Osteocyte (in vitro differentiated cells): ENCODE measurements around the gene TICAM2. TPM values are rescaled to one million over a fixed set of nuclear protein-coding genes. Genes with fewer than 3 reads are reported as not detected.
A peak's percentile ranks its signal among the peaks of the same experiment; 100 is the strongest.

Experiments used
- DNase-seq: peaks from one replicate; pipeline ENCODE4 v3.0.0; 2021; ENCODE audit warnings: mixed read lengths; ENCODE audit not compliant: unreplicated experiment; ENCODE audit errors: extremely low spot score
- H3K27ac Mint-ChIP-seq: one replicate; pipeline ENCODE4 v1.8.0; 2021; ENCODE audit warnings: mild to moderate bottlenecking, mixed read lengths; ENCODE audit not compliant: unreplicated experiment
- H3K27me3 Mint-ChIP-seq: one replicate; pipeline ENCODE4 v1.8.0; 2021; ENCODE audit warnings: mixed read lengths; ENCODE audit not compliant: unreplicated experiment
- H3K36me3 Mint-ChIP-seq: one replicate; pipeline ENCODE4 v1.8.0; 2021; ENCODE audit warnings: mixed read lengths; ENCODE audit not compliant: unreplicated experiment
- H3K4me1 Mint-ChIP-seq: one replicate; pipeline ENCODE4 v1.8.0; 2021; ENCODE audit warnings: mixed read lengths; ENCODE audit not compliant: unreplicated experiment
- H3K4me3 Mint-ChIP-seq: one replicate; pipeline ENCODE4 v1.8.0; 2021; ENCODE audit warnings: mild to moderate bottlenecking, moderate library complexity, mixed read lengths; ENCODE audit not compliant: unreplicated experiment
- H3K9me3 Mint-ChIP-seq: one replicate; pipeline ENCODE4 v1.8.0; 2021; ENCODE audit warnings: mixed read lengths; ENCODE audit not compliant: unreplicated experiment
- total RNA-seq: library from RNA; stranded (reverse); gene quantifications from 2 replicates; pipeline ENCODE4 v1.2.1, GENCODE V29; 2021
- TF ChIP-seq, protein P1 (sequence below): fragments of 200-600 bp; sonication (generic); IDR thresholded peaks from 2 replicates; pipeline ENCODE4 v1.5.0; 2021; ENCODE audit warnings: antibody characterized with exemption, mild to moderate bottlenecking, moderate library complexity

Gene TICAM2
- total RNA-seq, 1 donor from 2014 or later, result 2.8 TPM

DNA sequence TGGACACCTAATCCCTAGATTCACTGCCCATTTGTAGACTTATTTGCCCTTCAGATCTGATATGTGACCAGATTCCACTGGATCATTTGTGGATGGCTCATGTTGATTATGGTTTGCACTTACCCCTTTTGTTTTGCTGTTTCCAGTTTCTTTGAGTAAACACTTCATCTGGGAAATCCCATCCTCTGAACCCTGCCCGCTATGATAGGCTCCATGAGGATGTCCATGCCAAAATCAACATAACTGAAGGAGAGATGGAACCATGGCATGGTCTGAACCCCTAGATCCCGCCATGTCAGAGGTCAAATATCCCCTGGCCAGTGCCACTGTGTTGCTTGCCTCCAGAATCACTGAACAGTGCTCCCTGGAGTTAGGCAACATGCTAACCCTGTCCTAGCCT, 46.0 kb downstream of the TICAM2 start:
- H3K36me3 Mint-ChIP-seq, result no peaks in the 10 kb centered on the region
- no peak overlapping the region for H3K4me3 Mint-ChIP-seq
- H3K9me3 Mint-ChIP-seq, result no peaks in the 10 kb centered on the region
- peaks cover 17% of the 10 kb centered on the region for H3K4me1 Mint-ChIP-seq
- no peaks in the 10 kb centered on the region for H3K27me3 Mint-ChIP-seq
- TF ChIP-seq, protein P1, sequence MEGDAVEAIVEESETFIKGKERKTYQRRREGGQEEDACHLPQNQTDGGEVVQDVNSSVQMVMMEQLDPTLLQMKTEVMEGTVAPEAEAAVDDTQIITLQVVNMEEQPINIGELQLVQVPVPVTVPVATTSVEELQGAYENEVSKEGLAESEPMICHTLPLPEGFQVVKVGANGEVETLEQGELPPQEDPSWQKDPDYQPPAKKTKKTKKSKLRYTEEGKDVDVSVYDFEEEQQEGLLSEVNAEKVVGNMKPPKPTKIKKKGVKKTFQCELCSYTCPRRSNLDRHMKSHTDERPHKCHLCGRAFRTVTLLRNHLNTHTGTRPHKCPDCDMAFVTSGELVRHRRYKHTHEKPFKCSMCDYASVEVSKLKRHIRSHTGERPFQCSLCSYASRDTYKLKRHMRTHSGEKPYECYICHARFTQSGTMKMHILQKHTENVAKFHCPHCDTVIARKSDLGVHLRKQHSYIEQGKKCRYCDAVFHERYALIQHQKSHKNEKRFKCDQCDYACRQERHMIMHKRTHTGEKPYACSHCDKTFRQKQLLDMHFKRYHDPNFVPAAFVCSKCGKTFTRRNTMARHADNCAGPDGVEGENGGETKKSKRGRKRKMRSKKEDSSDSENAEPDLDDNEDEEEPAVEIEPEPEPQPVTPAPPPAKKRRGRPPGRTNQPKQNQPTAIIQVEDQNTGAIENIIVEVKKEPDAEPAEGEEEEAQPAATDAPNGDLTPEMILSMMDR, result no peak
- no peak for DNase-seq
- H3K27ac Mint-ChIP-seq, result no peak overlapping the region

DNA sequence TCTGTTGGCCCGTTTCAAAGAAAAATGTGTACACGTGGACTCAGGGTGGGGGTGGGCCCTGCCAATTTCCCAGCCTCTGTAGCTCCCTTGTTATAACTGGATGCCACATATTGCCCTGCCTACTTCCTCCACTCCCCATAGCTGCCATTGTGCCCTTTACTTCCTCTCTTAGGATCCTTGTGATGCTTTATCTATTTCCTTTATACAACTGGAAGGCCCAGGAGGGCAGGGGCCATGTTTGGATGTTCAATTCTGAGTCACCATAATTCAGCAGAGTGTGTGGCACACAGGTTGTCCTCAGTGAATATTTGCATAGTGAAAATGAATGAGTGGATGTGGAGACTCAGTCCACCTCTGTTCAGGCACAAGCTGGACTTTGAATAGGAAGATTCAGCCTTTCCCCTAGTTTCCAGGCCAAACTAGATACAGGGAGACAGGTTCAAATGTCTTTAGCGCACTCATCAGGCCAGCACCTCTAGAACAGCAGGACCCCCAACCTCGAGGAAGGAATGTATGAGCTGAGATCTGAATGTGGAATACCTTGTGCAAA, 47.1 kb downstream of the TICAM2 start:
- Mint-ChIP-seq H3K4me1 (peaks cover 18% of the 10 kb centered on the region), H3K27ac (no peak overlapping the region), H3K9me3 (no peaks in the 10 kb centered on the region), H3K27me3 (no peaks in the 10 kb centered on the region), H3K4me3 (no peak overlapping the region), H3K36me3 (no peaks in the 10 kb centered on the region)
- no peak for DNase-seq
- TF ChIP-seq, protein P1, result no peak

- peaks cover 14% of the 10 kb centered on the region for H3K4me1 Mint-ChIP-seq
Observed at GRCh38 chr5:115553082-115553481, 49.2 kb downstream of the TICAM2 start.

DNA sequence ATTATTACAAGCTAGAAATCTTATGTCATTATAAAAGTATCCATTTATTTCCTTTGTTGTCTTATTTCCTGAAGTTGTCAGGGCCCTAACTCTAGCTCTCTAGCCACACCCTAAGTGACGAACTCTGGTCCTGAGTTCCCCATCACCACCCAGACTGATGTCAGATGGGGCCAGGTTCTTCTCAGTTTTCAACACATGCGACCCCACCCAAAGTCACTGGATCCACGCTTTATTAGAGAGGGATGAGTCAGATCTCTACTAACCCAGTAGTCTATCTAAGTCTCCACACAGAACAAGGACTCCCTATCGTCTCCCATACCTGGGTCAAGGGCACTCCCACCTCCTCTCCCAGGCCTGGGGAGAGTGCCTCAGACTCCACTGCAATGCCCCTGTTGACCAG, 50.9 kb downstream of the TICAM2 start:
- no peak overlapping the region for H3K27ac Mint-ChIP-seq
- H3K9me3 Mint-ChIP-seq, result no peaks in the 10 kb centered on the region
- H3K36me3 Mint-ChIP-seq, result no peaks in the 10 kb centered on the region
- TF ChIP-seq, protein P1, result no peak
- no peak overlapping the region for H3K4me3 Mint-ChIP-seq
- H3K27me3 Mint-ChIP-seq, result no peaks in the 10 kb centered on the region
- H3K4me1 Mint-ChIP-seq, result peaks cover 6% of the 10 kb centered on the region
- no peak for DNase-seq

More at GRCh38 chr5:115553082-115553481, 49.2 kb downstream of the TICAM2 start:
- TF ChIP-seq, protein P1, result no peak
- H3K36me3 Mint-ChIP-seq, result no peaks in the 10 kb centered on the region
- no peak overlapping the region for H3K4me3 Mint-ChIP-seq
- no peak overlapping the region for H3K27ac Mint-ChIP-seq
- DNase-seq, result no peak
- H3K27me3 Mint-ChIP-seq, result no peaks in the 10 kb centered on the region
- H3K9me3 Mint-ChIP-seq, result no peaks in the 10 kb centered on the region

GRCh38 chr5:115549154-115549553, 53.1 kb downstream of the TICAM2 start:
- DNase-seq, result no peak
- H3K9me3 Mint-ChIP-seq, result no peaks in the 10 kb centered on the region
- TF ChIP-seq, protein P1, result peak; percentile 50
- H3K4me1 Mint-ChIP-seq, result peaks cover 8% of the 10 kb centered on the region
- no peaks in the 10 kb centered on the region for H3K36me3 Mint-ChIP-seq
- H3K27me3 Mint-ChIP-seq, result no peaks in the 10 kb centered on the region
- no peak overlapping the region for H3K27ac Mint-ChIP-seq
- no peak overlapping the region for H3K4me3 Mint-ChIP-seq
